ENCODE results near the gene ELK3.

- no peak for TF ChIP-seq CTCF (conservative IDR thresholded peaks at IDR 0.05)
- no peak for TF ChIP-seq ZFX (IDR thresholded peaks at IDR 0.05)
Observed at GRCh38 chr12:96241431-96241830, 47.3 kb downstream of the ELK3 start.

All from C4-2B (cell line).